ENCODE measurements around the gene ZNF154. TPM values are rescaled to one million over a fixed set of nuclear protein-coding genes. Genes with fewer than 3 reads are reported as not detected.

Gene ZNF154
- total and polyA plus RNA-seq, 7 donors = 0.61 to 2.8 (median 1.4) TPM

DNA sequence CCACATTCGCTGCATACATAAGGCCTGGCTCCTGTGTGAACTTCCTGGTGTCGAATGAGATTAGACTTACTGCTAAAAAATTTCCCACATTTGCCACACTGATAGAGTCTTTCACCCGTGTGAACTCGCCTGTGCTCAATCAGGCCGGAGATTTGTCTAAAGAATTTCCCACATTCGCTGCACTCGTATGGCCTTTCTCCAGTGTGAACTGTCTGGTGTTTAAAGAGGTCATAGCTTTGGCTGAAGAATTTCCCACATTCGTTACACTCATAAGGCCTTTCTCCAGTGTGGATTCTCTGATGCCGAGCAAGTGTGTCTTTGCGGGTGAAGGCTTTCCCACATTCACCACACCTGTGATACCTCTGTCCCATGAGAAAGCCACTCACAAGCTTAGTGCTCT is 11.9 kb upstream of the ZNF154 start:
- intact Hi-C loops (cut with DNase I) = loop anchor here in 1 of 2 donors (10.0 kb wide), 1 partner anchor 194 kb away; the partner anchor contains the start of gene ZNF417
- Histone ChIP-seq H3K27ac (no peak overlapping the region), H3K4me1 (no peaks in the 10 kb centered on the region), H3K9me3 (peaks cover 26% of the 10 kb centered on the region), H3K27me3 (ENCODE audit: insufficient read depth in 3 of 3, low read length in 2 of 3) (no peaks in the 10 kb centered on the region), H3K4me3 (no peak overlapping the region), H3K36me3 (ENCODE audit: insufficient read depth in 1 of 2, low read depth in 1 of 2) (peaks cover 18 to 44% of the 10 kb centered on the region in 2 donors)
- no peak for DNase-seq
- WGBS, 3 donors = 97 to 98% (median 97%) methylated on average over 10 of the region's 10 CpGs
- TF ChIP-seq, protein P1, sequence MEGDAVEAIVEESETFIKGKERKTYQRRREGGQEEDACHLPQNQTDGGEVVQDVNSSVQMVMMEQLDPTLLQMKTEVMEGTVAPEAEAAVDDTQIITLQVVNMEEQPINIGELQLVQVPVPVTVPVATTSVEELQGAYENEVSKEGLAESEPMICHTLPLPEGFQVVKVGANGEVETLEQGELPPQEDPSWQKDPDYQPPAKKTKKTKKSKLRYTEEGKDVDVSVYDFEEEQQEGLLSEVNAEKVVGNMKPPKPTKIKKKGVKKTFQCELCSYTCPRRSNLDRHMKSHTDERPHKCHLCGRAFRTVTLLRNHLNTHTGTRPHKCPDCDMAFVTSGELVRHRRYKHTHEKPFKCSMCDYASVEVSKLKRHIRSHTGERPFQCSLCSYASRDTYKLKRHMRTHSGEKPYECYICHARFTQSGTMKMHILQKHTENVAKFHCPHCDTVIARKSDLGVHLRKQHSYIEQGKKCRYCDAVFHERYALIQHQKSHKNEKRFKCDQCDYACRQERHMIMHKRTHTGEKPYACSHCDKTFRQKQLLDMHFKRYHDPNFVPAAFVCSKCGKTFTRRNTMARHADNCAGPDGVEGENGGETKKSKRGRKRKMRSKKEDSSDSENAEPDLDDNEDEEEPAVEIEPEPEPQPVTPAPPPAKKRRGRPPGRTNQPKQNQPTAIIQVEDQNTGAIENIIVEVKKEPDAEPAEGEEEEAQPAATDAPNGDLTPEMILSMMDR (IDR thresholded peaks at IDR 0.05) = no peak
- ATAC-seq = no peak

GRCh38 chr19:57719901-57720519 is 11.0 kb upstream of the ZNF154 start:
- intact Hi-C loops (cut with DNase I) = loop anchor here in 1 of 2 donors (10.0 kb wide), 1 partner anchor 195 kb away; the partner anchor contains the start of gene ZNF417
- peaks cover 18 to 44% of the 10 kb centered on the region in 2 donors for H3K36me3 ChIP-seq (ENCODE audit: insufficient read depth in 1 of 2, low read depth in 1 of 2)
- H3K4me1 ChIP-seq = no peaks in the 10 kb centered on the region
- peaks cover 26% of the 10 kb centered on the region for H3K9me3 ChIP-seq
- no peak overlapping the region for H3K4me3 ChIP-seq
- ATAC-seq = no peak
- TF ChIP-seq, protein P1 (IDR thresholded peaks at IDR 0.05) = no peak
- 79 to 87% (median 84%) methylated on average over 4 of the region's 4 CpGs for WGBS, 3 donors
- no peak for DNase-seq
- H3K27ac ChIP-seq = no peak overlapping the region
- H3K27me3 ChIP-seq (ENCODE audit: insufficient read depth in 3 of 3, low read length in 2 of 3) = no peaks in the 10 kb centered on the region

DNA sequence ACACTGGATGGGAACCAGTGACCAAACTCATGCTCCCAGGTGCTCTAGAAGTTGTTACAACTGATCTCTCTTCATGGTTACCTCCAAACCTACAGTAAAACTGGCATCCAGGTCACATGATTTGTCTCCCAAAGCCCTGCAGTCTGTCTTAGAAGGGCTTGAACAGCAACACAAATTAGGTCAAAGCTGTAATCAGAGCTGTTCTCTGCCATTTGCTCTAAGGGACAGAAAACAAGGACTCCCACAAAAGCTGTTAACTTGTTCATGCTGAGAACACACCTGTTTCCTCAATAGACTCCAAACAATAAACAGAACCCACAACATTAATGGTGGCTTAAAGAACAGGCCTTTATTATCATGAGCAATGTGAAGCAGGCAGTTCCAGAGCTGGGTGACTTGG is 10.4 kb upstream of the ZNF154 start:
- intact Hi-C loops (cut with DNase I) = no loop called here
- Histone ChIP-seq H3K4me1 (no peaks in the 10 kb centered on the region), H3K9me3 (peaks cover 26% of the 10 kb centered on the region), H3K36me3 (ENCODE audit: insufficient read depth in 1 of 2, low read depth in 1 of 2) (peaks cover 18 to 44% of the 10 kb centered on the region in 2 donors), H3K27me3 (ENCODE audit: insufficient read depth in 3 of 3, low read length in 2 of 3) (no peaks in the 10 kb centered on the region), H3K27ac (no peak overlapping the region), H3K4me3 (no peak overlapping the region)
- ATAC-seq = no peak
- no peak for DNase-seq
- TF ChIP-seq, protein P1 (IDR thresholded peaks at IDR 0.05) = no peak

- no peak for ATAC-seq
Measured at GRCh38 chr19:57712222-57712621, 3.2 kb upstream of the ZNF154 start.

More at GRCh38 chr19:57712222-57712621, 3.2 kb upstream of the ZNF154 start:
- WGBS, 3 donors = 47 to 70% (median 70%) methylated on average over 1 of the region's 1 CpG
- no peak for DNase-seq
- TF ChIP-seq, protein P1 (IDR thresholded peaks at IDR 0.05) = no peak
- peaks cover 2 to 12% of the 10 kb centered on the region in 2 donors for H3K36me3 ChIP-seq (ENCODE audit: insufficient read depth in 1 of 2, low read depth in 1 of 2)
- H3K4me1 ChIP-seq = no peaks in the 10 kb centered on the region
- no peaks in the 10 kb centered on the region for H3K27me3 ChIP-seq (ENCODE audit: insufficient read depth in 3 of 3, low read length in 2 of 3)
- peaks cover 9% of the 10 kb centered on the region for H3K9me3 ChIP-seq
- no peak overlapping the region for H3K27ac ChIP-seq
- H3K4me3 ChIP-seq = no peak overlapping the region
- intact Hi-C loops (cut with DNase I) = no loop called here

Measured in psoas muscle (tissue), 8 donors.